ENCODE measurements around the gene ACBD4.

DNA sequence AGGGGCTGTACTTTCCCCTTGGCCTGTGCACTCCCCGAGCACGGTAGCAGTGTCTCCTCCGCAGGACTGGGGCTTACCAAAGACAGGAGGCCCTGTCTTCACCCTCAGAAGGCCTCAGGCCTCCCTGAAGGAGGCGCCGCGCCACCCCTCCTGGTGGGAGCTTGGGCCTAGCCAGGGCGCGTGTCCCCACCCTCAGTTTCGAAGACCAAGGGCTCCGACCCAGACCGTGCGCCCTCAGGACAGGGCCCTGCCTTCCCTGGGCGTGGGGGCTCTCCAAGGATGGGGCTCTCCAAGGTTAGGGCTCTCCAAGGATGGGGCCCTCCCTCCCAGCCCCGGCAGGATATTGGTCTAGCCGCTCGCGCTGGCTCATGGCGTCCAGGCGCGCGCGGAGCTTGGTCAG lies 14.9 kb upstream of the ACBD4 start:
- TF ChIP-seq, protein P1, sequence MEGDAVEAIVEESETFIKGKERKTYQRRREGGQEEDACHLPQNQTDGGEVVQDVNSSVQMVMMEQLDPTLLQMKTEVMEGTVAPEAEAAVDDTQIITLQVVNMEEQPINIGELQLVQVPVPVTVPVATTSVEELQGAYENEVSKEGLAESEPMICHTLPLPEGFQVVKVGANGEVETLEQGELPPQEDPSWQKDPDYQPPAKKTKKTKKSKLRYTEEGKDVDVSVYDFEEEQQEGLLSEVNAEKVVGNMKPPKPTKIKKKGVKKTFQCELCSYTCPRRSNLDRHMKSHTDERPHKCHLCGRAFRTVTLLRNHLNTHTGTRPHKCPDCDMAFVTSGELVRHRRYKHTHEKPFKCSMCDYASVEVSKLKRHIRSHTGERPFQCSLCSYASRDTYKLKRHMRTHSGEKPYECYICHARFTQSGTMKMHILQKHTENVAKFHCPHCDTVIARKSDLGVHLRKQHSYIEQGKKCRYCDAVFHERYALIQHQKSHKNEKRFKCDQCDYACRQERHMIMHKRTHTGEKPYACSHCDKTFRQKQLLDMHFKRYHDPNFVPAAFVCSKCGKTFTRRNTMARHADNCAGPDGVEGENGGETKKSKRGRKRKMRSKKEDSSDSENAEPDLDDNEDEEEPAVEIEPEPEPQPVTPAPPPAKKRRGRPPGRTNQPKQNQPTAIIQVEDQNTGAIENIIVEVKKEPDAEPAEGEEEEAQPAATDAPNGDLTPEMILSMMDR (IDR thresholded peaks at IDR 0.05): no peak
- TF ChIP-seq ZFX (IDR thresholded peaks at IDR 0.05; ENCODE audit: borderline replicate concordance): no peak
